Measurements from ENCODE around the gene PIP4K2B.

- TF ChIP-seq CTCF (IDR thresholded peaks at IDR 0.05; ENCODE audit: poor library complexity) (no peak), EZH2 (IDR thresholded peaks at IDR 0.05; ENCODE audit: borderline replicate concordance) (no peak), EZH2phosphoT487 (IDR thresholded peaks at IDR 0.05; ENCODE audit: low read depth, severe bottlenecking, unreplicated experiment) (no peak)
Measured at GRCh38 chr17:38725066-38725465, 74.3 kb downstream of the PIP4K2B start.
